Right lobe of liver (tissue), 6 donors: ENCODE measurements around the gene FAH. TPM values are rescaled to one million over a fixed set of nuclear protein-coding genes. Genes with fewer than 3 reads are reported as not detected.
"Not testable (repeated sequence)": the region's sequence is repeated elsewhere in the genome, so short reads cannot be mapped to it uniquely, and the experiment has no call there.

Experiments
- ATAC-seq, 4 donors: fragments of 200-7000 bp; cut with Tn5 transposase; one replicate each; pipeline ENCODE4 v1.9.1; 2020; ENCODE audit warnings: mild to moderate bottlenecking in 4 of 4, moderate library complexity in 4 of 4
- DNase-seq, 3 donors: peaks; one replicate each; pipeline ENCODE4 v3.0.0-alpha.2; 2020
- H3K27ac ChIP-seq, 3 donors: fragments of 200-600 bp; one replicate each; pipeline ENCODE4 v1.8.0; 2022
- H3K27me3 ChIP-seq, 2 donors: fragments of 200-600 bp; one replicate each; pipeline ENCODE4 v1.8.0; 2022
- H3K36me3 ChIP-seq, 4 donors: fragments of 200-600 bp; sonication (generic) in 1 of 4; one replicate each; pipeline versions ENCODE4 v1.5.1 to v1.8.0; 2017 to 2022; ENCODE audit warnings: control low read depth in 1 of 4
- H3K4me1 ChIP-seq, 4 donors: fragments of 200-600 bp; sonication (generic) in 1 of 4; one replicate each; pipeline versions ENCODE4 v1.5.1 to v1.8.0; 2017 to 2022; ENCODE audit warnings: control low read depth in 1 of 4
- H3K4me3 ChIP-seq, 3 donors: fragments of 200-600 bp; one replicate each; pipeline ENCODE4 v1.8.0; 2022
- H3K9me3 ChIP-seq, 4 donors: fragments of 200-600 bp; sonication (generic) in 1 of 4; one replicate each; pipeline versions ENCODE4 v1.5.1 to v1.8.0; 2017 to 2022; ENCODE audit warnings: control low read depth in 1 of 4
- CTCF ChIP-seq, 4 donors: fragments of 200-600 bp in 3 of 4; fragments of 450-650 bp in 1 of 4; IDR thresholded peaks; one replicate each; pipeline versions ENCODE4 v1.5.1 to v1.8.0; 2016 to 2022; ENCODE audit warnings: antibody characterized with exemption in 4 of 4, mild to moderate bottlenecking in 2 of 4
- POLR2A ChIP-seq: fragments of 450-650 bp; IDR thresholded peaks from one replicate; pipeline ENCODE4 v1.6.1; 2017; ENCODE audit warnings: antibody characterized with exemption, mild to moderate bottlenecking
- WGBS: methylation state at CpG from one replicate; pipeline ENCODE4 v1.1.6; 2018; ENCODE audit warnings: low coverage, low lambda C conversion rate; ENCODE audit not compliant: insufficient coverage; ENCODE audit errors: missing lambda C conversion rate; 5-methylcytosine and 5-hydroxymethylcytosine counted together
- intact Hi-C, 2 donors: fragments of 100-400 bp; cut with DNase I; formaldehyde crosslinking; loops; one replicate each; pipeline versions ENCODE4 v1.11.2 to v1.14.1; 2022
- total RNA-seq, 6 experiments: library from RNA; depleted of rRNA in 2 of 6; stranded (reverse); fragments of >200 nt in 2 of 6; fragmentation: NEBNext Ultra II Directional in 3 of 6; extraction: Animal tissue kit (Norgen Biotek cat#: 25700) in 3 of 6; gene quantifications; one replicate each; pipeline versions ENCODE4 v1.1.0 to v1.2.4, GENCODE V29; 2016 to 2023
- donor health status: DM: no; HTN: yes; CAD: no.
- donor health status: DM: no; HTN: no; CAD: no.
- donor health status: DM: no; HTN: no; CAD: no.
- donor health status: DM: no; HTN: yes; CAD: no.
- donor health status: DM: no; HTN: yes; CAD: no.

FAH gene
- total RNA-seq, 6 experiments from 2014 or later = 164 to 250 (median 219) TPM

GRCh38 chr15:80115021-80115420 lies 37.8 kb upstream of the FAH start:
- no peak for ATAC-seq
- intact Hi-C loops = no loop called here
- Histone ChIP-seq H3K4me3 (no peak overlapping the region), H3K4me1 (peaks cover 0 to 8% (median 0%) of the 10 kb centered on the region in 4 donors), H3K27ac (no peak overlapping the region), H3K36me3 (no peaks in the 10 kb centered on the region), H3K9me3 (no peaks in the 10 kb centered on the region), H3K27me3 (no peaks in the 10 kb centered on the region)
- 81% methylated on average over 1 of the region's 1 CpG for WGBS
- no peak for DNase-seq
- TF ChIP-seq CTCF (IDR thresholded peaks at IDR 0.05) (no peak), POLR2A (no peak)

- TF ChIP-seq POLR2A (no peak), CTCF (IDR thresholded peaks at IDR 0.05) (no peak)
- WGBS = 84% methylated on average over 2 of the region's 2 CpGs
Measured at GRCh38 chr15:80118956-80119355, 33.8 kb upstream of the FAH start.

GRCh38 chr15:80120636-80121035 lies 32.2 kb upstream of the FAH start:
- no peak for TF ChIP-seq CTCF (IDR thresholded peaks at IDR 0.05)
- TF ChIP-seq POLR2A = no peak

More at GRCh38 chr15:80118956-80119355, 33.8 kb upstream of the FAH start:
- Histone ChIP-seq H3K27ac (no peak overlapping the region), H3K27me3 (no peaks in the 10 kb centered on the region), H3K36me3 (peaks cover 0 to 19% (median 0%) of the 10 kb centered on the region in 4 donors), H3K4me1 (peaks cover 0 to 4% (median 0%) of the 10 kb centered on the region in 4 donors), H3K4me3 (no peak overlapping the region), H3K9me3 (no peaks in the 10 kb centered on the region)
- ATAC-seq (no peak), DNase-seq (no peak)
- intact Hi-C loops = no loop called here

GRCh38 chr15:80121546-80121945 lies 31.3 kb upstream of the FAH start:
- TF ChIP-seq CTCF (IDR thresholded peaks at IDR 0.05) (no peak), POLR2A (no peak)
- ATAC-seq (no peak), DNase-seq (no peak)
- peaks cover 0 to 19% (median 0%) of the 10 kb centered on the region in 4 donors for H3K36me3 ChIP-seq
- H3K9me3 ChIP-seq = no peaks in the 10 kb centered on the region
- 98% methylated on average over 4 of the region's 4 CpGs for WGBS
- intact Hi-C loops = no loop called here
- H3K4me1 ChIP-seq = no peaks in the 10 kb centered on the region
- no peaks in the 10 kb centered on the region for H3K27me3 ChIP-seq
- H3K27ac ChIP-seq = no peak overlapping the region
- no peak overlapping the region for H3K4me3 ChIP-seq

More at GRCh38 chr15:80120636-80121035, 32.2 kb upstream of the FAH start:
- no peak for DNase-seq
- no peaks in the 10 kb centered on the region for H3K27me3 ChIP-seq
- ATAC-seq = no peak
- no peaks in the 10 kb centered on the region for H3K4me1 ChIP-seq
- no peak overlapping the region for H3K4me3 ChIP-seq
- 100% methylated on average over 1 of the region's 1 CpG for WGBS
- intact Hi-C loops = no loop called here
- no peaks in the 10 kb centered on the region for H3K9me3 ChIP-seq
- H3K36me3 ChIP-seq = peaks cover 0 to 19% (median 0%) of the 10 kb centered on the region in 4 donors
- H3K27ac ChIP-seq = no peak overlapping the region

- ATAC-seq = no peak
- 82% methylated on average over 6 of the region's 6 CpGs for WGBS
Measured at GRCh38 chr15:80123034-80123433, 29.8 kb upstream of the FAH start.

GRCh38 chr15:80127253-80127652 lies 25.5 kb upstream of the FAH start:
- H3K27ac ChIP-seq, H3K4me1 ChIP-seq, H3K4me3 ChIP-seq, intact Hi-C loops, ATAC-seq, H3K27me3 ChIP-seq, H3K9me3 ChIP-seq, DNase-seq: not testable (repeated sequence)
- 98% methylated on average over 5 of the region's 6 CpGs for WGBS
- peaks cover 0 to 28% (median 6%) of the 10 kb centered on the region in 4 donors for H3K36me3 ChIP-seq

More at GRCh38 chr15:80123034-80123433, 29.8 kb upstream of the FAH start:
- no peaks in the 10 kb centered on the region for H3K27me3 ChIP-seq
- DNase-seq = no peak
- no peak overlapping the region for H3K27ac ChIP-seq
- TF ChIP-seq POLR2A (no peak), CTCF (IDR thresholded peaks at IDR 0.05) (no peak)
- H3K4me3 ChIP-seq = no peak overlapping the region
- H3K4me1 ChIP-seq = no peaks in the 10 kb centered on the region
- intact Hi-C loops = no loop called here
- H3K9me3 ChIP-seq = no peaks in the 10 kb centered on the region
- H3K36me3 ChIP-seq = peaks cover 0 to 19% (median 0%) of the 10 kb centered on the region in 4 donors
